IMR-90 (cell line): ENCODE measurements around the gene TMEM127. TPM values are rescaled to one million over a fixed set of nuclear protein-coding genes. Genes with fewer than 3 reads are reported as not detected.
"Not testable (repeated sequence)": the region's sequence is repeated elsewhere in the genome, so short reads cannot be mapped to it uniquely, and the experiment has no call there.

ENCODE experiments used
- ATAC-seq: fragments of 200-7000 bp; cut with Tn5 transposase; 2 replicates; pipeline ENCODE4 v1.9.1; 2020; ENCODE audit warnings: low read depth, mild to moderate bottlenecking, moderate library complexity
- BruUV-seq: library from RNA; stranded (reverse); fragments of 400-500 nt; replicated peaks from 2 replicates; lab custom pipeline; 2021; lab: Mats Ljungman, UMichigan
- CTCF ChIA-PET: fragments of 300-600 bp; formaldehyde crosslinking; extraction: SDS; loops from one replicate; lab custom pipeline; 2021; ENCODE audit warnings: antibody characterized with exemption; lab: Yijun Ruan, JAX
- POLR2A ChIA-PET: fragments of 300-600 bp; sonication (Branson Sonifier 250); formaldehyde crosslinking; loops from one replicate; lab custom pipeline; 2022; ENCODE audit warnings: antibody characterized with exemption; ENCODE audit not compliant: unreplicated experiment; lab: Charles Lee
- DNase-seq: peaks from one replicate; pipeline ENCODE4 v3.0.0; 2013
- H2AFZ ChIP-seq: replicated peaks from 2 replicates; pipeline ENCODE3; 2013; ENCODE audit warnings: low read length, mild to moderate bottlenecking; ENCODE audit not compliant: poor library complexity
- H2AK5ac ChIP-seq: 2 replicates; pipeline ENCODE4 v1.6.1; 2013; ENCODE audit warnings: low read depth, low read length, inconsistent platforms
- H2AK9ac ChIP-seq: replicated peaks from 2 replicates; pipeline ENCODE3; 2013; ENCODE audit warnings: mild to moderate bottlenecking, low read depth, low read length, moderate library complexity; ENCODE audit not compliant: poor library complexity
- H2BK120ac ChIP-seq: 2 replicates; pipeline ENCODE4 v1.6.1; 2013; ENCODE audit warnings: low read depth, low read length, inconsistent platforms
- H2BK15ac ChIP-seq: 3 replicates; pipeline ENCODE4 v1.6.1; 2013; ENCODE audit warnings: low read depth, low read length, inconsistent platforms
- H2BK20ac ChIP-seq: 2 replicates; pipeline ENCODE4 v1.6.1; 2013; ENCODE audit warnings: low read depth, mild to moderate bottlenecking, inconsistent platforms, low read length, moderate library complexity
- H2BK5ac ChIP-seq: 2 replicates; pipeline ENCODE4 v1.6.1; 2013; ENCODE audit warnings: mild to moderate bottlenecking, low read depth, low read length, inconsistent platforms; ENCODE audit not compliant: poor library complexity, severe bottlenecking
- H3K14ac ChIP-seq: replicated peaks from 2 replicates; pipeline ENCODE4 v1.6.1; 2013; ENCODE audit warnings: low read depth, low read length, inconsistent platforms
- H3K18ac ChIP-seq: 2 replicates; pipeline ENCODE4 v1.6.1; 2013; ENCODE audit warnings: low read depth, low read length, control low read depth
- H3K23ac ChIP-seq: 2 replicates; pipeline ENCODE4 v1.6.1; 2013; ENCODE audit warnings: low read depth, low read length, inconsistent platforms
- H3K27ac ChIP-seq: 2 replicates; pipeline ENCODE4 v1.5.1; 2013; ENCODE audit warnings: mild to moderate bottlenecking, control low read depth, low read length; ENCODE audit not compliant: insufficient read depth
- H3K27me3 ChIP-seq: 2 replicates; pipeline ENCODE4 v1.6.1; 2013; ENCODE audit warnings: low read length; ENCODE audit not compliant: control insufficient read depth, insufficient read depth
- H3K36me3 ChIP-seq: 2 replicates; pipeline ENCODE4 v1.6.1; 2013; ENCODE audit warnings: low read length, mixed read lengths; ENCODE audit not compliant: control insufficient read depth, insufficient read depth
- H3K4ac ChIP-seq: 2 replicates; pipeline ENCODE4 v1.6.1; 2013; ENCODE audit warnings: low read depth, low read length, inconsistent platforms
- H3K4me1 ChIP-seq: 2 replicates; pipeline ENCODE4 v1.6.1; 2013; ENCODE audit warnings: low read length, mixed read lengths; ENCODE audit not compliant: control insufficient read depth, insufficient read depth
- H3K4me2 ChIP-seq: 2 replicates; pipeline ENCODE4 v1.6.1; 2013; ENCODE audit warnings: low read depth, mild to moderate bottlenecking, control low read depth, low read length, moderate library complexity
- H3K4me3 ChIP-seq: 2 replicates; pipeline ENCODE4 v1.5.1; 2013; ENCODE audit warnings: low read depth, mild to moderate bottlenecking, control low read depth, low read length, moderate library complexity; ENCODE audit not compliant: insufficient read depth
- H3K56ac ChIP-seq: 2 replicates; pipeline ENCODE4 v1.6.1; 2013; ENCODE audit warnings: low read length, inconsistent platforms; ENCODE audit not compliant: insufficient read depth; ENCODE audit errors: extremely low read depth
- H3K79me1 ChIP-seq, 2 experiments: 2 replicates each; pipeline ENCODE4 v1.6.1; 2013; ENCODE audit warnings: low read length in 2 of 2, inconsistent platforms in 1 of 2, low read depth in 1 of 2
- H3K9ac ChIP-seq: 2 replicates; pipeline ENCODE4 v1.6.1; 2013; ENCODE audit warnings: low read depth, low read length, control low read depth
- H3K9me1 ChIP-seq: 2 replicates; pipeline ENCODE4 v1.6.1; 2013; ENCODE audit warnings: low read length, inconsistent platforms; ENCODE audit not compliant: insufficient read depth
- H3K9me3 ChIP-seq: 2 replicates; pipeline ENCODE4 v1.6.1; 2013; ENCODE audit warnings: low read length; ENCODE audit not compliant: control insufficient read depth, insufficient read depth
- H4K20me1 ChIP-seq: 2 replicates; pipeline ENCODE4 v1.6.1; 2013; ENCODE audit warnings: low read length, inconsistent platforms; ENCODE audit not compliant: insufficient read depth
- H4K5ac ChIP-seq: 2 replicates; pipeline ENCODE4 v1.6.1; 2013; ENCODE audit warnings: mild to moderate bottlenecking, low read depth, low read length, control low read depth
- H4K8ac ChIP-seq, 2 experiments: 2 replicates each; pipeline ENCODE4 v1.6.1; 2013; ENCODE audit warnings: low read depth in 2 of 2, low read length in 2 of 2, control low read depth in 1 of 2, inconsistent platforms in 1 of 2
- H4K91ac ChIP-seq: 2 replicates; pipeline ENCODE4 v1.6.1; 2013; ENCODE audit warnings: low read depth, low read length, inconsistent platforms; ENCODE audit not compliant: insufficient read depth
- WGBS, 2 experiments: methylation state at CpG; one replicate each; pipeline versions ENCODE4 v1.1.5 to v1.1.7; 2013; ENCODE audit warnings: missing lambda C conversion rate in 2 of 2; ENCODE audit not compliant: insufficient read length in 1 of 2; ENCODE audit errors: extremely low coverage in 2 of 2; 5-methylcytosine and 5-hydroxymethylcytosine counted together
- dilution Hi-C: fragments of 300-500 bp; cut with HindIII; formaldehyde crosslinking; loops from one replicate; pipeline ENCODE4 v1.14.3; 2018; ENCODE audit warnings: low sequenced_read_pairs; ENCODE audit not compliant: unreplicated experiment
- in situ Hi-C: fragments of 300-500 bp; cut with MboI; formaldehyde crosslinking; loops from 3 replicates; pipeline ENCODE4 v1.14.3; 2019; ENCODE audit warnings: low sequenced_read_pairs, inconsistent platforms, mixed read lengths
- intact Hi-C: fragments of 100-400 bp; cut with micrococcal nuclease; formaldehyde crosslinking; loops from 2 replicates; pipeline ENCODE4 v1.10.0; 2022
- polyA plus RNA-seq, 3 experiments: library from polyadenylated mRNA; depleted of rRNA; stranded (reverse); fragments of >200 nt; gene quantifications; 2 replicates each; pipeline ENCODE4 v1.2.3, GENCODE V29; 2012; ENCODE audit warnings: low replicate concordance in 1 of 3
- total RNA-seq: library from RNA; depleted of rRNA; stranded (reverse); fragments of >200 nt; gene quantifications from 2 replicates; pipeline ENCODE4 v1.2.3, GENCODE V29; 2012

The TMEM127 gene
- total and polyA plus RNA-seq, 2 of the 4 experiments (the other 2 are of a cell fraction), result 35.7 to 47.6 TPM

DNA sequence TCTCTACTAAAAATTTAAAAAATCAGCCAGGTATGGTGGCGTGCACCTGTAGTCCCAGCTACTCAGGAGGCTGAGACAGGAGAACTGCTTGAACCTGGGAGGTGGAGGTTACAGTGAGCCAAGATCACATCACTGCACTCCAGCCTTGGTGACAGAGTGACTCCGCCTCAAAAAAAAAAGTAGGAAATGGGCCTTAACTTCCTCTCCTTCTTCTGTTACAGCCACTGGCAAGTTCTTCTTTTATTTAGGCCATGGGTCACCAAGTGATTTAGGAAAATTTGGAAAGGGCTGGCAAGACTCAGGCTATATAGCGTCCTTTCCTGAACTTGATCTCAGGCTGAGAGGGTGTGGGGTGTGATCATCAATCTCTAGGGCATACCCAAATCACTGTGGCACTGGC, 8.1 kb downstream of the TMEM127 start:
- H3K4me2 ChIP-seq, H3K23ac ChIP-seq, BruUV-seq, H2AK5ac ChIP-seq, H4K8ac ChIP-seq, H3K18ac ChIP-seq, intact Hi-C loops, POLR2A ChIA-PET, H2BK120ac ChIP-seq, H3K9me3 ChIP-seq, H2BK15ac ChIP-seq, DNase-seq, H3K4ac ChIP-seq, H3K27ac ChIP-seq, H4K5ac ChIP-seq, dilution Hi-C loops, H2BK20ac ChIP-seq, H3K9ac ChIP-seq, H3K56ac ChIP-seq, H3K27me3 ChIP-seq, H3K14ac ChIP-seq, H4K91ac ChIP-seq, H2AFZ ChIP-seq, ATAC-seq, H3K4me3 ChIP-seq, H2BK5ac ChIP-seq: not testable (repeated sequence)
- WGBS, 2 experiments, result no CpG with 5 or more reads among the region's 3 CpGs
- H3K9me1 ChIP-seq, result peaks cover 19% of the 10 kb centered on the region
- CTCF ChIA-PET, result interaction anchor here (0.6 kb wide), 1 partner anchor 9 kb away, joined by 3 read pairs; no protein-coding TSS in a partner anchor
- H3K36me3 ChIP-seq, result peaks cover 28% of the 10 kb centered on the region
- peak overlapping the region; percentile 23 for H2AK9ac ChIP-seq
- H3K79me1 ChIP-seq, result peaks cover 33 to 67% of the 10 kb centered on the region in 2 experiments
- in situ Hi-C loops, result loop anchor here (25.0 kb wide), 1 partner anchor 245 kb away; no protein-coding TSS in a partner anchor
- H4K20me1 ChIP-seq, result peaks cover 37% of the 10 kb centered on the region
- peaks cover 21% of the 10 kb centered on the region for H3K4me1 ChIP-seq
